GM21526 (cell line): ENCODE results near the gene CCDC149.
"Not testable (repeated sequence)": the region's sequence is repeated elsewhere in the genome, so short reads cannot be mapped to it uniquely, and the experiment has no call there.

Experiments used
- ATAC-seq: cut with Tn5 transposase; IDR thresholded peaks from one replicate; pipeline ENCODE4 v1.9.1; 2021; ENCODE audit warnings: moderate library complexity; ENCODE audit not compliant: unreplicated experiment, low FRiP score

The CCDC149 gene

DNA sequence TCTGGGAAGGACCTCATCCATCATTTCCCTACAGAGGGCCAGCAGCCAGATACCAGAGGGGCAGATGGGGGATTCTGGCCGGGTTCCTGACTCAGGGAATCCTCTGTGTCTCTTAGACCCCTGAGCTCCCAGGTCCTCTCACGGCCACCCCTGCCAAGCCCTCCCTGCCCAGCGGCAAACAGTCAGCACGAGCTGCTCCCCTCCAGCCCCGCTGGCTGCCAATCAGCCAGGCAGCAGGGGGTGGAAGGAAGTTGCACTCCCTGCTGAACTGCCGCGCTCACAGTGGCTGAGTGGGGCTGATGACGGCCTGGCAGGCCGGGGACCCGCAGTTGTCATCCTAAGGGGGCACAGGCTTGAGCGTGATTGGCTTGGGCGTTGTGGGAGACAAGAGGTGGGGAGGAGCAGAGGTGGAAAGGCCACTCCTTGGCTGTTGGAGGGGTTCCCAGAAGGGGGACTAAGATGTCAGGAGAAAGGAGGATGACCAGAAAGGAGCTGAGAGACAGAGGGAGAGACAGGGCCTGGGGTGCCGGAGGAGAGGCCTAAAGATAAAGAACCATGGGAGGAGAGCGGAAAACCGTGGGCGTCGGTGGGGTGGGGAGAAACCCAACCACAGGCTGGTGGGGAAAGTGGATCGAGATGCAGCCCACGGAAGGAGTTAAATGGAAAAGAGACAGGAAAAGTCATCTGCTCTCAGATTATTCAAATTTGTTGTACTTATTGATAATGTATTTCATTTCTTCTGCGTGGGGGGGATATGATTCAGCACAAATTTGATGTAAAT is 4.4 kb upstream of the CCDC149 start:
- ATAC-seq, result no peak

DNA sequence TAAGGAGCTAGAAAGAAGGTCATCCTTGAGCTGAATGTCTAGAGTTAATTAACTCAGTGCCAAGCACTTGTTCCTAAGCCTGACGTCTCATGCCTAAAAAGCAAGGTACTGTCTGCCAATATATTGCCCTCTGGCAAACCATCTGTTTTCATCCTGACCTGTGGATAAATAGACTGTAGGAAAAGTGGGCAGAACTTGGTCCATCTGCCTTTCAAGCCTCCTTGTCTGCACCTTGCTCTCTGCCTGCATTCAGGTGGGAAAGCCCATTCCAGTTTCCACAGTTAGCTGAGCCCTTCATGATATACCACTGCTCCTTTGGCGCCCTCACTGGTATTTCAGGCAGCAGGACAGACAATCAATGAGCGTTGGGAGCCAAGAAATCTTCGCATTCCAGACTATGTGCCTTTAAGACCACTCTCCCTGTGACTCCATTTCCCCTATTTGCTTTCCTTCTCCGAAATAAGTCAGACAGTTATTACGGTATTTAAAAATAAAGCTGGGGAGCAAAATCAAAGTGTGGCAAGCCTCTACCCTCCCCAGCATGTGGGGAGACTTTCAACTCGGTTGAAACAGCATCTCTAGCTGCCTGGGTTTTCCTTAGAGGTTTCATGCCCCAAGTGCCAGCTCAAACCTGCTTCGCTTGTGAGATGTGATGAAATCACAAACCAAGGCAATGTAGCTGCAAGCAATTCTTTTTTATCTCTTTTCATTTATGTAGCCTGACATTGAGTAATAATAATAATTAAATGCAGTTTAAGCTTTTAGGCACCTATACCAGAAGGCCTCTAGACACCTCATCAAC is 2.5 kb upstream of the CCDC149 start:
- ATAC-seq, result no peak

DNA sequence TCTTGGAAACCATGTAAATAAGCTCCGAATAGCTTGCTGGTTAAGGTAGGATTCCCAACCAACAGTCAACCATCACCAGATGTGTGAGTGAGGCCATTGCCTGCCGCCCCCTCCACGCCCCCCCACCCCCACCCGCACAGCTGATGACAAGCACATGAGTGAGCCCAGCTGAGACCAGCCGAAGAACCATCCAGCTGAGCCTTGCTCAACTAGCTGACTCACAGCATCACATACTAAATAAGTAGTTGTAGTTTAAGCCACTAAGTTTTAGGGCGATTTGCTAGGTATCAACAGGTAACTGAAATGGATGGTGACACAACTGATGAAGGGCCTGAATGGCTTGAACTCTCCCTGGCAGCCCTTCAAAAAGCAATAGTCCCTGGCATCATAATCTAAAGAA is 1.6 kb upstream of the CCDC149 start:
- ATAC-seq, result no peak

DNA sequence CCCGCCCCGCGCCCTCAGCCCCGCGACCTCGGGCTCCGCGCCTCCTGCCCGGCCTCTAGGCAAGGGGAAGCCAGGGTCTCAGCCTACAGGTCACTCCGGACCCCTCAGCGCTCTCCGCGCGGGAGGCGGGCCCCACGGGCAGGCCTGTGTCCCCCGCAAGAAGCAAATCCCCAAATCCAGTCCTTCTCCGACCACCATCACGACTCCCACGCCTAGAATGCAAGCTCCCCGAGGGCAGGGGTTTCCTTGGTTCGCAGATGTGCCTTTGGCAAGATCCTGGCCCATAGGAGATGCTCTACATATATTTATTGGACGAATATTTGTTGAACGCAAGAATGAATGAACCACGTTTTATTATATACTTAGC is 260 bp upstream of the CCDC149 start:
- no peak for ATAC-seq

DNA sequence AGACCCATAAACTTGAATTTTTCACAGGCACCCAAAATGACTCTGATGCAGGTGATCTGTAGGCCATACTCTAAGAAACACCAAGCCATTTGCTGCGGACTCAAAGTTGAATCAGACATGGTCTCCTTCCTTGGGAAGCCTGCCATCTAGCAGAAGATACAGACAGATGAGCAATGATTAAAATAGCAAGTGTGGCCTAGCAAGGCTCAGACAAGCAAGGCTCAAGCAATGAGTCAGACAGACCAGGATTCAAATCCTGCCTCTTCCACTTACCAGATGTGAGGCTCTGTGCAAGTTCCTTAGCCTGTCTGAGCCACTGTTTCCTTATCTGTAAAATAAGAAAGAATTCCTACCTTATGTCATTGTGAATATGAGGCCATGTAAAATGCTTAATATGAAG is 2.3 kb downstream of the CCDC149 start:
- ATAC-seq, result no peak

DNA sequence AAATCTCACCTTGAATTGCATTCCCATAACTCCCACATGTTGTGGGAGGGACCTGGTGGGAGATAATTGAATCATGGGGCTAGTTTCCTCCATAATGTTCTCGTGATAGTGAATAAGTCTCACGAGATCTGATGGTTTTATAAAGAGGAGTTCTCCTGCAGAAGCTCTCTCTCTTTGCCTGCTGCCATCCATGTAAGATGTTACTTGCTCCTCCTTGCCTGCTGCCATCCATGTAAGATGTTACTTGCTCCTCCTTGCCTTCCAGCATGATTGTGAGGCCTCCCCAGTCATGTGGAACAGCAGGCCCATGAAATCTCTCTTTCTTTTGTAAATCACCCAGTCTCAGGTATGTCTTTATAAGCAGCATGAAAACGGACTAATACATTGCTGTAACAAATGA is 3.2 kb downstream of the CCDC149 start:
- ATAC-seq, result not testable (repeated sequence)

DNA sequence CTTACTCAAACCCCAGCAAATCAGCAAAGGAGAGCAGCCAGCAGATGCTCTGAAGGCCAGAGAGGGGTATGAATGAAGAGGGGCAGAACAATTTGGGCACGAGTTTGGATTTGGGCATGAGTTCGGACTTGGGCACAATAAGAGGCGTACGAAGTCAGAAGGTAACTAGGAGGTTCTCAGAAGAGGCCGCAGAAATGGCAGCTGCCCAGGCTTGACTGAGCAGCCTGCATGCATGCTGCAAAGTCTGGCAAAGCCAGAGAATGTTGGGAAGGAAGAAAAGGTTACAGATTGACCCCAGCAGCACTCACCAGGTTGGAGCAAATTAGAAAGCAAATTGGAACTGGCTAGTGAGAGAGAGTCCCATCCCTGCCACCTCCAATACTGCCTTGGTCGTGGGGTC is 15.2 kb downstream of the CCDC149 start:
- ATAC-seq, result no peak

DNA sequence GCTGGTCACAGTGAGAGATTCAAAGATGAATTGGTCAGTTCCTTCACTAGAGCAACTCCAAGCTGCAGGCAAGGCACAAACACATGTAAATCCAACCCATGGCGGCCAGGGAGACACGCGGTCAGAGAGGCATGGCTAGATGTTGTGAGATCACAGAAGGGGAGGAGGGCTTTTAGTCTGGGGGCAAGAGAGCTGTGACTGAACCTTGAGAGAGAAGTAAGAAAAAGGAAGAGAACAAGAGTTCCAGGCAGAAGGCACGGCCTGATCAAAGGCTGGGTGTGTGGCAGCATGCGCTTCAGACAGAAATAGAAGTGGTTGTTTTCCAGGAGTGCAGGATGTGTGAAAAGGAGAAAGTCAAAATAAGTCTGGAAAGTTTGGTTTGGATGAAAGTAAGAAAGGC is 15.9 kb downstream of the CCDC149 start:
- no peak for ATAC-seq

DNA sequence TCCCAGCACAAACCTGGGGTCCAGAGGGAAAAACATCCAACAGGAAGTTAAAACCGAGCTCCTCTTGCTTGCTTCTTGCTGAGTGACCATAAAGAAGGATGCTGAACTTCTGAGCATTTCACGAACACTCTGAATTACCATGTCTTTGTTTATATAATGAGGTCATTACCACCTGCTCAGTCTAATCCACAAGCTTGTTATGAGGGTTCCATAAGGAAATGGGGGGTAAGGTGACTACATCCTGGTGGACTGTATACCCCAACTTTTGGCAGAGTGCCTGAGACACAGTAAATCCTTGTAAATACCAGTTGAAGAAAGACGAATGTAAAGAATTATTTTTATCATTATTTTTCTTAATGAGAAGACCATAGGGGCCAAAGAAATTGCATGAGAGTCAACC is 16.8 kb downstream of the CCDC149 start:
- no peak for ATAC-seq

DNA sequence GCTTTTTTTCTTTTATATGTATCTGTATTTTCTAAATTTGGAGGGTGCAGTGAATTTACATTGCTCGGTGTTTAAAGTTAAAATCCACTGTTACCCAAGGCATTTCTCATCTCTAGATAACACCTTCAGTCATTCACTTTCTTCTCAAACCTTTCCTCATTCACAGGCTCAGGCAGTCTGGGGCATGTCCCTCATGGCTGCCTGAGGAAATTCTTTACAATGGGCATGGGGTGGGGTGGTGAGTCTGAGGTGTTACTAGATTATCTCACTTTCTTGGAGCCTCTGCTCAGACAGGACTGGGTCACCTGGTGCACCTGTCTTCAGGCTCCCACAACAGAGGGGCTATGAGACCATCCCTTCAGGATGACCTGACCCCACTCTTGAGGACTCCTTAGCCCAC is 17.4 kb downstream of the CCDC149 start:
- no peak for ATAC-seq

DNA sequence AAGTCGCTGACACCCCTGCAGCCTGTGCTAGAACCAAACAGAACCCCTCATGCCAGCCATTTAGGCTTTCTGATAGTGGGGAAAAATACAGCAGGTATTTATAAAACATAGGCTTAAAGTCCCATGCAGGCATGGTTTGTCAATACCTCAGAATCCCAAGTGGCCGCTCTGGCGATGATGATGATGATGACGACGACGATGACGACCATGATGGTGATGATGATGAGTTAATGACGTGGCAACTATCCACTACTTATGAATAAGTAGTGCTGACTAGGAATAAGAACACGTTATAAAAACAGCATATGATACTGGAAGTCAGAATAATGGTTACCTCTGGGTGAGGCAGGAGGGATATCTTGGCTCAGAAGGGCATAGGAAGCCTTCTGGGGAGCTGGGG is 18.0 kb downstream of the CCDC149 start:
- no peak for ATAC-seq

DNA sequence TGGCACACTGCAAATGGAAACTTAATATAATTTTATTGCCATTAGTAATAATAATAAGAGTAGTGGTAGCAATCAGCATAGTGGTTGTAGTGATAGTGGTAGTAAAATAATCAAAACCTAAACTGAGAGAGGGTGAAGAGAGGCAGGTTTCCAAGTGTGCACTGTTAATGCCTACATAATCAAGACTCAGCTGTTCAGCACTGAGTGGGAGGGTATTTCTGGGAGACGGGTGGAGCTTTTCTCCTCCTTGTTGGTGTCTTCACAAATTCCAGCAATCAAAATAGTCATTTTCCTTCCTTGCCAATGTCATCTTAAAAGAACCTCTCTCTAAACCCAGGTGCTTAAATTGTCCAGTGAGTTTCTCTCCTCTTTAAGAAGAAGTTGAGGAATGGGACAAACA is 18.6 kb downstream of the CCDC149 start:
- ATAC-seq, result no peak

DNA sequence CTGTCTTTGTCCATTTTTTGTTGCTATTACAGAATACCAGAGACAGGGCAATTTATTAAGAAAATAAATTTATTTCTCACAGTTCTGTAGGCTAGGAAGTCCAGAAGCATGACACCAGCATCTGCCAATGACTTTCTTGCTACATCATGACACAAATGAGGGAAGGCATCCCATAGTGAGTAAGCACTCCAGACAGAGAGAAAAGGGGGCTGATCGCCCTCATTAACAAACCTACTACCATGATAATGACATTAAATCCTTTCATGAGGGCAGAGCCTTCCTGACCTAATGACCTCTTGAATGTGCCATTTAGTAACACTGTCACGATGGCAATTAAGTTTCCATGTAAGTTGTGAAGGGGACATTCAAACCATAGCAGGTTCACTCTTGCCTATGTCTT is 20.1 kb downstream of the CCDC149 start:
- no peak for ATAC-seq

DNA sequence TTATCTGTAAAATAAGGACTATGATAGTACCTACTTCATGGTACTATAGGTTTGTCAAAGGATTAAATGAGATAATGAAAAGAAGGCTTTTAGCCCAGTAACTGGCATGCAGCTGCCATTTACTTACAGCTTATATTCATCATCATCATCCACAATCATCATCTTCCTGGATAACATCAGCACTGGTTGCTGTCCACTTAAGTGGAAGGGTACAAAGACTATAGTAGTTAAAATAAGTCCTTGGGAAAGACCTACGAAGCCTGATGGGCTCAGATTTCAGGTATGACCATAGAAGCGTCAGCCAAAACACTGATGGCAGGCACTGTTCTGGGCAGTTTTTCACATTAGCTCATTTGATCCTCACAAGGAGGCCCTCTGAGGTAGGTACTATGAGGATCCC is 20.6 kb downstream of the CCDC149 start:
- ATAC-seq, result no peak

DNA sequence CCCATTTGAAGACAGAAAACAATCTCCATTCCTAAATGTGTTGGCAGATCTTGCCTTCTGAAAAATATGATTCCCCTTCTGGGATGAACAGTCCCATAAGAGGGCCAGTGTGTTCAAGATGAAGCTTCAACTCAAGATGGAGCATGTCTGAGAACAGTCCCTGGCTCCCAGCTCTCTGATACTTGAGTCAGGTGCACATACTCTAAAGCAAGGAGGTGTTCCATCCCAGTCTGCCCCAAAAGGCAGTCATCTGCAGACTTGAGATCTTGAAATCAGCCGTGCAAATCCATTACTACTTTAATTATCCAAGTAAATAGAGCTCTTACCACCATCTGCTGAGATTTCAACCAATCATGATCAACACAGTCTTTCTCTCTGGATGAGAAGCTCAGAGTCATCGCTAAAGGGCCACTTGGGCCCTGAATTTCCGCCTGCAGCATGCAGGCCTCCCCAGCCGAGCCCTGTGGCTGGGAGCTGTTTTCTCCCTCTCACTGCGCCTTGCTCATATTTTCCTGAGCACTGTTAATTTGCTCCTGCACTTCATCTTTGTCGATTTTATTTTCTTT is 22.2 kb downstream of the CCDC149 start:
- ATAC-seq, result no peak

DNA sequence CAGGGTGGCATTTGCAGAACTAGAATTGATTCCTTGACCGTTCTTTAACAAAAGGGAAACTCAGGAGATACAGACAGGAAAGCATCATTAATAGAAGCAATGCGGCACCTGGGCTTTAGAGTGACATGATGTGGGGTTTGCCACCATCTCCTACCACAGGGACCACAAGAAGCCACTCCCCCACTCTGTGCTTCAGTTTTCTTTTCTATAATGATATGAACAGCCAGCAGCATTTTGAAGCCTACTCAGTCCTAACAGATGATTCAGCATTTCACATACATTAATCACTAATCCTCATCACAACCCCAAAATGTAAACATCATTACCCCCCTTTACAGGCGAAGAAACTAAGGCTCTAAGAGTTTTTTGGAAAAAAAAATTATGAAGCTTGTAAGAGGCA is 22.9 kb downstream of the CCDC149 start:
- ATAC-seq, result no peak

DNA sequence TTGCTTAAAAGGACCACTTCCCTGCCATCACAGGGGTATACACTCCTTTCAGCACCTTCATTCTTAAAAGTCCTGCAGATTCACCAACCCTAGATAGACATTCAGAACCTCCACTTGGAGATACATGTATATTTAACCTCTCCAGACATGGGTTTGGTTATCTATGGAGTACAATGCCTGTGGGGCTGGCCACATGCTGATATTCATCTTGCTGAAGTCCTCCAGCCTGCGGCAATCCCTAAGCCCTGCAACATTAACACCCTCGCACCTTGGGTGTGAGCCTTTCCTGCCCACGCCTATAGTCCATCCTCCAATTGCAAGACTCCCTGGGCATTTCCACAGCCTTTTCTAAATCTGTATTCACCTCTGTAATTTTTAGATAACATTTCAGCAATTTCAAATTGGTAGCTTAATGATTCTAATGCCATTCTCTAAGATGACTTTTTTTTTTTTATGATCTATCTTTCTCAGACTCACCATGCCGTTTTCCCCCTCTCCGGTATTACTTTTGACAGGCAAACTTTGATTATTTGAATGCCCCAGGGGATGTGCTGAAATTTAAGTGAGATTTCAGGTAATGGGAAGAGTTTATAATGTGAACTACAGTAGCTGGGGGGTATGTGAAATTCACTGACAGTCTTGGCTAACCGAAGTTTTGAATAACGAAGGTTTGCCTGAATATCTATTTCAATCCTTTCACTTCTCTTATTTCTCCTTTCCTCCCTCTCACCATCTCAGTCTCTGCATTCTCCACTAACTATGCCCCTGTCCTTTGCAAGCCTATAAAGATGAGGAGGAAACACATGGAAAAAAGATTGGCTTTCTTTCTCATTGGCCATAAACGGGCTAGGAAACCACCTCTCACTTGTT is 24.1 kb downstream of the CCDC149 start:
- no peak for ATAC-seq

DNA sequence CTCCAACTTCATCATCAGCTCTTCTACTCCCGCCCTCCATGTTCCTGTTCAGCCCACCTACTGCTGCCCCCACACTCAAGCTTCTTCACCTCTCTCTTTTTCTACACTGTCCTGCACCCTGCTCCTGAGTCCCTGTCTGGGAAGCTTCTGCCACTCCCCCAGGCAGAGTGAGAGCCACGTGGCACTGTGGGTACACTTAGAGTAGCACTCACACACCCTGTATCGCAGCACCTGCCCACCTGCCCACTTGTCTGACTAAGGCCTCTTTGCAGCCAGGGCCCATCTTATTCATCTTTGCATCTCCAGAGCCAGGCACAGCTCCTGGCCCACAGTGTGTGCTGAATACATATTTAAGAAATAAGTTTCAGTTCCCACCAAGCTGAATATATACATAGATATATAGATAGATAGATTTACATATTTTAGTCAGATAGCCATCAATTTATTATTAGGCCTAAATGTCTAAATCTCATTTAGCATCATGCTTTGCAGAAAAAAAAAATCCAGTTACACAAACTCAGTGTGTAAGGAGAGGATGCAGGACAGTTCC is 24.9 kb downstream of the CCDC149 start:
- no peak for ATAC-seq

DNA sequence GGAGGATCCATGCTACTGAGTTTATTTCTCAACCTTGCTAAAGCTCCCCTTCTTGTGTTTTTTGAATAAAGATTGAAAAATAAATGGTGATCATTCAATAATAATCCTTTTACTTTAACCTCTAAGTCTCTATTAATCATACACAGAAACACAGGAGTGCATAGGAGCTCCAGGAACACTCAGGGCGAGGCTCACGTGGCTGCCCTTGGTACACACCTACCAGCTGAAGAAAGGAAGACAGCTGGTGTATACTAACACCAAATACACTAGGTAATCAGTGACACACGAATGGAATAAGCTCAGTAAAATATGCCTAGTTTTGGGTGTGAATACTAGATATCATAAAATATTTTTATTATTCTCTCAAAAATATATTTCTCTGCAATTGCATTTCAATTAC is 26.2 kb downstream of the CCDC149 start:
- ATAC-seq, result no peak

DNA sequence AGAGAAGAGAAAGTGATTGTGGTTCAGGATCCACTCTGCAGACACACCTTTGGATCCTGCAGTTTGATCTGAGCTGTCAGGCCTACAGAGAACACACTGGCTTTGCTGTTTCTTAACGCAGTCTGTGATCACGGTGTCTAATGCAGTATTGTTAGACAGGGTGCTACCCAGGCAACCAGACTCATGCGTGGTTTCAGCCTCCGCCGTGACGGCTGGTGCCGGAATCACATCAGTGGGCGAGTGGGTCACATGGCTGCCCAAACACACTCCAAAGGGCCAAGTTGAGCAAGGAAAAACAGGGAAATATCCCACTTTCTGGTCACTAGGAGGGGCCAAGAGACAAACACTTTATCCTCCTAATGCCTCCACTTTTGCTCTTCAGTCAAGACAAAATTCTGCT is 27.5 kb downstream of the CCDC149 start:
- no peak for ATAC-seq

DNA sequence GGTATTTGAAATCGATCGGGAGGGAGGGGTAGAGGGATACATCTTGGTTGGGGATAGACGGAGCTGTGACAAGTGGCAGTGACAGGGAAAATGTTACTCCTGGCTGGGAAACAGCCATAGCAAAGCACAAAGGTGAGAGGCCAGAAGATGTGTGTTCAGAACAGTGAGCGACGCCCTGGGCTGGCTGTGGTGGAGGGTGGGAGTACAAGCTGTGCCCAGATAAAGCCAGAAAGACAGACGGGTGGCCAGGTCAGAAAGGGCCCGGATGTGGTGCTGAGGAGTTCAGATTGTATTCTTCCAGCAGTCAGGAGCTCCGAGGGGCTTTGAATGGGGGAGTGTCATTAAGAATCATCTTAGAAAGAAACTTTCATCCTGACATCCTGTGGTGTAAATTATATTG is 27.9 kb downstream of the CCDC149 start:
- ATAC-seq, result no peak
